Stimulated activated CD8-positive, alpha-beta memory T cell treated with anti-CD3 and anti-CD28 coated beads, Interleukin-15, amount 100 ng/mL, for 1 hour (primary cell): ENCODE results near the gene SOHLH1.

ENCODE experiments used
- DNase-seq: peaks from one replicate; pipeline ENCODE4 v3.0.0-alpha.2; 2020; ENCODE audit warnings: low read depth

The SOHLH1 gene

GRCh38 chr9:135699440-135699839 lies at the start of gene SOHLH1:
Gene SOHLH1 (minus strand): TSS chr9:135699481. CDS start chr9:135699467, 14 bp downstream.
- DNase-seq, result no peak

- DNase-seq, result no peak
Observed at GRCh38 chr9:135748676-135749075, 49.4 kb upstream of the SOHLH1 start.

GRCh38 chr9:135747311-135747710 lies 48.0 kb upstream of the SOHLH1 start:
- no peak for DNase-seq

- no peak for DNase-seq
Observed at GRCh38 chr9:135746565-135746964, 47.3 kb upstream of the SOHLH1 start.

GRCh38 chr9:135745686-135746324 lies 46.5 kb upstream of the SOHLH1 start:
- DNase-seq, result no peak

- no peak for DNase-seq
Observed at GRCh38 chr9:135745189-135745588, 45.9 kb upstream of the SOHLH1 start.

- DNase-seq, result no peak
Observed at GRCh38 chr9:135744333-135745070, 45.2 kb upstream of the SOHLH1 start.

- DNase-seq, result no peak
Observed at GRCh38 chr9:135743546-135744332, 44.5 kb upstream of the SOHLH1 start.

GRCh38 chr9:135743021-135743420 lies 43.7 kb upstream of the SOHLH1 start:
- DNase-seq, result no peak

GRCh38 chr9:135741276-135742219 lies 42.3 kb upstream of the SOHLH1 start:
- no peak for DNase-seq

- DNase-seq, result no peak
Observed at GRCh38 chr9:135739271-135740220, 40.3 kb upstream of the SOHLH1 start.

- no peak for DNase-seq
Observed at GRCh38 chr9:135737840-135738521, 38.7 kb upstream of the SOHLH1 start.

- no peak for DNase-seq
Observed at GRCh38 chr9:135736979-135737839, 37.9 kb upstream of the SOHLH1 start.

GRCh38 chr9:135736272-135736978 lies 37.1 kb upstream of the SOHLH1 start:
- DNase-seq, result no peak

- DNase-seq, result no peak
Observed at GRCh38 chr9:135734616-135735144, 35.4 kb upstream of the SOHLH1 start.

GRCh38 chr9:135732569-135733257 lies 33.4 kb upstream of the SOHLH1 start:
- DNase-seq, result no peak

- DNase-seq, result no peak
Observed at GRCh38 chr9:135731454-135731853, 32.2 kb upstream of the SOHLH1 start.
